Progenitor cell of endocrine pancreas (in vitro differentiated cells): Measurements from ENCODE around the gene EIF5B. TPM values are rescaled to one million over a fixed set of nuclear protein-coding genes. Genes with fewer than 3 reads are reported as not detected.

Source experiments
- DNase-seq: peaks from one replicate; pipeline ENCODE4 v3.0.0; 2021; ENCODE audit warnings: low spot score; ENCODE audit not compliant: unreplicated experiment
- H3K27ac Mint-ChIP-seq: 2 replicates; pipeline ENCODE4 v1.8.0; 2021; ENCODE audit warnings: mild to moderate bottlenecking, moderate library complexity, mixed read lengths
- H3K27me3 Mint-ChIP-seq: 2 replicates; pipeline ENCODE4 v1.8.0; 2021; ENCODE audit warnings: mixed read lengths
- H3K36me3 Mint-ChIP-seq: 2 replicates; pipeline ENCODE4 v1.8.0; 2022; ENCODE audit warnings: mixed read lengths; ENCODE audit not compliant: insufficient read depth
- H3K4me1 Mint-ChIP-seq: 2 replicates; pipeline ENCODE4 v1.8.0; 2021; ENCODE audit warnings: low read depth, mixed read lengths
- H3K4me3 Mint-ChIP-seq: 2 replicates; pipeline ENCODE4 v1.8.0; 2021; ENCODE audit warnings: low read depth, mild to moderate bottlenecking, moderate library complexity, mixed read lengths
- H3K9me3 Mint-ChIP-seq: 2 replicates; pipeline ENCODE4 v1.8.0; 2021; ENCODE audit warnings: low read depth, mixed read lengths
- total RNA-seq: library from RNA; stranded (reverse); gene quantifications from 2 replicates; pipeline ENCODE4 v1.2.1, GENCODE V29; 2021
- TF ChIP-seq, protein P1 (sequence below): fragments of 200-600 bp; sonication (generic); IDR thresholded peaks from one replicate; pipeline ENCODE4 v1.5.0; 2021; ENCODE audit warnings: antibody characterized with exemption, mild to moderate bottlenecking; ENCODE audit not compliant: unreplicated experiment

Gene EIF5B
- total RNA-seq, 1 donor from 2014 or later: 40.1 TPM

DNA sequence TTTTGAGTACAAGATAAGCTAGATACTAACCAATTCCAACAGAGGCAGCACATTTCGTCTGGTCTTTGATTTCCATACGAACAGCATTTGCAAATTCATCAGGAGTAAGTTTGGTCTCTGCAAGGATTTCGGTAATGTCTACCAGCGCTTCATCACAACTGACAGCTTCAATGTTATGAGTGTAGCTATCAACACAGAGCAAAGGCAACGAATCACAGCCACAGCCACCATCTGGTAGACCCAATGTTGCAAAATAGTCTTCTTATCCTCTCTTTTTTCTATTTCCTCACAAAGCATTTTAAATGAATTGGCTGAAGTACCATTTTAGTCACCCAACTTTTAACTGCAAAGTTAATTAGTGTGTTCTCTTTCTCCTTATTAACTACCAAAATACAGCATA lies 84.3 kb downstream of the EIF5B start:
- H3K27me3 Mint-ChIP-seq: no peaks in the 10 kb centered on the region
- H3K4me3 Mint-ChIP-seq: no peak overlapping the region
- no peaks in the 10 kb centered on the region for H3K4me1 Mint-ChIP-seq
- H3K9me3 Mint-ChIP-seq: no peaks in the 10 kb centered on the region
- peaks cover 20% of the 10 kb centered on the region for H3K36me3 Mint-ChIP-seq
- no peak for DNase-seq
- TF ChIP-seq, protein P1, sequence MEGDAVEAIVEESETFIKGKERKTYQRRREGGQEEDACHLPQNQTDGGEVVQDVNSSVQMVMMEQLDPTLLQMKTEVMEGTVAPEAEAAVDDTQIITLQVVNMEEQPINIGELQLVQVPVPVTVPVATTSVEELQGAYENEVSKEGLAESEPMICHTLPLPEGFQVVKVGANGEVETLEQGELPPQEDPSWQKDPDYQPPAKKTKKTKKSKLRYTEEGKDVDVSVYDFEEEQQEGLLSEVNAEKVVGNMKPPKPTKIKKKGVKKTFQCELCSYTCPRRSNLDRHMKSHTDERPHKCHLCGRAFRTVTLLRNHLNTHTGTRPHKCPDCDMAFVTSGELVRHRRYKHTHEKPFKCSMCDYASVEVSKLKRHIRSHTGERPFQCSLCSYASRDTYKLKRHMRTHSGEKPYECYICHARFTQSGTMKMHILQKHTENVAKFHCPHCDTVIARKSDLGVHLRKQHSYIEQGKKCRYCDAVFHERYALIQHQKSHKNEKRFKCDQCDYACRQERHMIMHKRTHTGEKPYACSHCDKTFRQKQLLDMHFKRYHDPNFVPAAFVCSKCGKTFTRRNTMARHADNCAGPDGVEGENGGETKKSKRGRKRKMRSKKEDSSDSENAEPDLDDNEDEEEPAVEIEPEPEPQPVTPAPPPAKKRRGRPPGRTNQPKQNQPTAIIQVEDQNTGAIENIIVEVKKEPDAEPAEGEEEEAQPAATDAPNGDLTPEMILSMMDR: no peak
- H3K27ac Mint-ChIP-seq: no peak overlapping the region

GRCh38 chr2:99422599-99422998 lies 85.4 kb downstream of the EIF5B start:
- Mint-ChIP-seq H3K9me3 (no peaks in the 10 kb centered on the region), H3K4me1 (no peaks in the 10 kb centered on the region), H3K4me3 (no peak overlapping the region), H3K27ac (no peak overlapping the region), H3K27me3 (no peaks in the 10 kb centered on the region), H3K36me3 (peaks cover 14% of the 10 kb centered on the region)
- TF ChIP-seq, protein P1: no peak
- DNase-seq: no peak

- H3K27ac Mint-ChIP-seq: no peak overlapping the region
- H3K4me3 Mint-ChIP-seq: no peak overlapping the region
- TF ChIP-seq, protein P1: no peak
- H3K9me3 Mint-ChIP-seq: no peaks in the 10 kb centered on the region
- no peak for DNase-seq
- peaks cover 9% of the 10 kb centered on the region for H3K36me3 Mint-ChIP-seq
- H3K27me3 Mint-ChIP-seq: no peaks in the 10 kb centered on the region
- no peaks in the 10 kb centered on the region for H3K4me1 Mint-ChIP-seq
Measured at GRCh38 chr2:99424371-99424770, 87.2 kb downstream of the EIF5B start.

DNA sequence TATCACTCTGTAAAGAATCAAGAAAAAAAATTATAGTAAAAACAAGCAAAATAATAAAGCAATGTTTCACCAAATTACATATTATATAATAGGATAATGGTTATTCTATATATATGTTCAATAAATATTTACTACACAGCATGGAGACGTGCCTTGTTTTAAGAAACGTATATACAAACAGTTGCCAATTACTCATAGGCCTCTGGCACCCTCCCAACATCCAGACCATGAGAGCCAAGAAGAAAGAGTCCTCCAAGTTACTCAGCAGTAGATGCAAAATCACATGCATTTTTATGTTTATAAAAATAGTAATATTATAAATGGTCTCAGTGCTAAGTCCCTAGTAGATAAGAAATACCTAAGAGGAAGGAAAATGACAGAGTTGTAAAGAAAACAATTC lies 87.8 kb downstream of the EIF5B start:
- Mint-ChIP-seq H3K4me1 (no peaks in the 10 kb centered on the region), H3K27me3 (no peaks in the 10 kb centered on the region), H3K27ac (no peak overlapping the region), H3K4me3 (no peak overlapping the region), H3K36me3 (peaks cover 8% of the 10 kb centered on the region), H3K9me3 (no peaks in the 10 kb centered on the region)
- DNase-seq: no peak
- TF ChIP-seq, protein P1: no peak

- no peak for DNase-seq
- no peaks in the 10 kb centered on the region for H3K27me3 Mint-ChIP-seq
- H3K27ac Mint-ChIP-seq: peak overlapping the region; percentile 22
- peaks cover 9% of the 10 kb centered on the region for H3K36me3 Mint-ChIP-seq
- no peaks in the 10 kb centered on the region for H3K9me3 Mint-ChIP-seq
- H3K4me3 Mint-ChIP-seq: no peak overlapping the region
- no peaks in the 10 kb centered on the region for H3K4me1 Mint-ChIP-seq
- TF ChIP-seq, protein P1: no peak
Measured at GRCh38 chr2:99430614-99431291, 93.6 kb downstream of the EIF5B start.
